Measurements from ENCODE around the gene TCERG1L.
"Not testable (repeated sequence)": the region's sequence is repeated elsewhere in the genome, so short reads cannot be mapped to it uniquely, and the experiment has no call there.

TCERG1L gene

DNA sequence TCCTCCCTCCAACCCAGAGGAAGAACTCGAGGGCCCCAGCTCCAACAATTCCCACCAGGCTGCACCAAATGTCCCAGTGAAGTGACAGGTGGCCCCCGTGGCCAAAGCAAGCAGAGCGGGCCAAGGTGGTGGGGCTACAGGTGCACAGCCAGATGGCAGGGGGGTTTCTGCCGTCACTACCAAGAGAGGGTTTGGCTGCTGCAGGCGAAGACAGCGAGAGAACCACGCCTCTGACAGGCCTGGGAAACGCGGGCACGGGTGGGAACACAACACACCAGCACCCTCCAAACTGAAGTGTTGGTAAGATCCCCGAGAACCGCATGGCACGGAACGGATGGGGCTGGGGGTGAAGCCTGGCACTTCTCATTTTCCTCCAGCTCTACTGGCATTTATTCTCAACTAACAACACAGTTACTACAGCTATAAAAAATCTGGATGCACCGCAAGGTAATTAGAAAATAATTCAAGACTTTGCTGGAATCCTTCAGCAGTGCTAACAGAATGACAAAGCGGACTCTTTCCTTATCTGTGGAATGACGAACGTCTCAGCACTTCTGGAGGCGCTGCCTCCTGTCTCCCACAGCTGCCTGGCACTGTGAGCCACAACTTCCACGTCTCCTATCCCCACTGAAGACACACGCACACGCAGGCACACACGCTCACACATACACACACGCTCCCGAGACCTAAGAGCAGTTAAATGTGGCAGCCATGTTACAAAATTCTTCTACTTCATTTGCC lies 167.9 kb downstream of the TCERG1L start:
- DNase-seq (ENCODE audit: low spot score): no peak

GRCh38 chr10:131142517-131143380 lies 168.8 kb downstream of the TCERG1L start:
- no peak for DNase-seq (ENCODE audit: low spot score)

GRCh38 chr10:131141645-131142516 lies 169.6 kb downstream of the TCERG1L start:
- DNase-seq (ENCODE audit: low spot score): no peak

DNA sequence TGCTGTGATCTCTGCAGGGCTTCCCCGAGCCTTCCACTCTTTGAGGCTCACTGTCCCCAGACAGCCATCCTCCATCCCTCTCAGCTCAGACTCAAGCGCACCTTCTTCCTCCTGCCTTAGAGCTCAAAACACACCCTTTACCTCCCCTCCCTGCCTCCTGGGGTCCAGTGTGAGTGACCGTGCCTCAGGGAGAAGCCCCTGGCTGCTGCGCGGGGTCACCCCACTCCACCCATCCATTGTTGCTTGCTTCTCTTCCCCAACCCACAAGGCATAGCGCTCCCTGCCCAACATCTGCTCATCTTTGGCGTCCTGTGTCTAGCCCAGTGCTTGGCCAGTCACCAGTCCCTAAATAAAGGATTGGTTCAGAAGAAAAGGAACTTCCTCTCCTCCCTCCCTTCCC lies 170.3 kb downstream of the TCERG1L start:
- no peak for DNase-seq (ENCODE audit: low spot score)

DNA sequence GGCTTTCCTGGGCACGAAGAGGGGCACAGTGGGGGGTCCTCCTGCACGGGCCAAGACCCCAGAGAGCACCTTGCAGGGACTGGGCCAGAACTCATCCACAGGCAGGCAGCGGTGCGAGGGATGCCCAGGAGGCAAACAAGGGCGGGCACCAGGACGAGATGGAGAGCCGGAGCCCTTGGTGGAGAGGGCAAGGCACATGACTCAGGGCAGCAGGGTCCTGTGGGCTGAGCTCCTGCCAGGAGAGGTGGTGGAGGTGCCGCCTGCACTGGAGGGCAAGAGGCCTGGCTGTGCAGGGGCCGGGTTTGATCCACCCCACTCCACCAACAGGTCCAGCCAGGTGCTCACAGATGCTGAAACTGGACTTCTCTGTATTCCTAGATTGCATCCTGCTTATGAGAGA lies 170.9 kb downstream of the TCERG1L start:
- DNase-seq (ENCODE audit: low spot score): no peak

GRCh38 chr10:131137223-131137622 lies 174.3 kb downstream of the TCERG1L start:
- no peak for DNase-seq (ENCODE audit: low spot score)

GRCh38 chr10:131136336-131136735 lies 175.2 kb downstream of the TCERG1L start:
- not testable (repeated sequence) for DNase-seq (ENCODE audit: low spot score)

- DNase-seq (ENCODE audit: low spot score): no peak
These were observed 175.8 kb downstream of the TCERG1L start for GRCh38 chr10:131135716-131136115.

DNA sequence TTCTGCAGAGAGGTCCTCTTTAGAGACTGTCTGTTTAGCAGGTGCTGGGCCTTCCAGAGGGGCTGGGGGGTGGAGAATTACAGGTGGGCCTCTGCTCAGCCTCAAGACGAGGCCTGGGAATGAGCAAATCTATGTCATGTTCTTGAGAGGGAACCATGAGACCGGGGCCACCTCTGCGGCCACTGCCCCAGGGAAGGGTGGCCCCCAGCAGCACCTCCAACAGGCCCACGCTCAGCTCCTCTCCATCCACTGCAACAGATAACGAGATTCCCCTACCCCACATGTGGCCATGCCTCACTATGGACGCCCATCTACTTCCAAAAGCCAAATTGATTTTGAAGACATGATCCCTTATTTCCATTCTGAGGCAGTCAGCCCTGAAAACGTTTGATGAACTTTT lies 176.9 kb downstream of the TCERG1L start:
- DNase-seq (ENCODE audit: low spot score): no peak

- DNase-seq (ENCODE audit: low spot score): no peak
These were observed 177.4 kb downstream of the TCERG1L start for GRCh38 chr10:131134001-131134576.

DNA sequence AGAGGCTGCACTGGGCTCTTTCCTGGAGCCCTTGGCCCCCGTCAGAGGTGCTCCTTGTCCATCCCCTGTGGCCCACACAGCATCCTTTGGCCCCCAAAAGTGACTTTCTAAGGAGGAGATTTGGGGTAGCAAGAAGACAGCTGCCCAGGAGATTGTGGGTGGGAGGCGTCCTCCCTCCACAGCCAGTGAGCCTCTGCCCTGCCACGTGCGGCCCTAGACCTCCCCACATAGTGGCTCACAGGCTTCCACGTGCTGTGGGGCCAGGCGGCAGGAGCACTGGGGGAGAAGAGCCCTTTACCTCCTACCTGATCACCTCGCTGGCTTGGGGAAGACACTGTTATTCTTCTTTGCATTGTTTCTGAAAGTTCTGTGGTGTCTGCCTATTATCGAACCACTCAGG lies 178.8 kb downstream of the TCERG1L start:
- DNase-seq (ENCODE audit: low spot score): no peak

GRCh38 chr10:131131726-131132591 lies 179.6 kb downstream of the TCERG1L start:
- no peak for DNase-seq (ENCODE audit: low spot score)

DNA sequence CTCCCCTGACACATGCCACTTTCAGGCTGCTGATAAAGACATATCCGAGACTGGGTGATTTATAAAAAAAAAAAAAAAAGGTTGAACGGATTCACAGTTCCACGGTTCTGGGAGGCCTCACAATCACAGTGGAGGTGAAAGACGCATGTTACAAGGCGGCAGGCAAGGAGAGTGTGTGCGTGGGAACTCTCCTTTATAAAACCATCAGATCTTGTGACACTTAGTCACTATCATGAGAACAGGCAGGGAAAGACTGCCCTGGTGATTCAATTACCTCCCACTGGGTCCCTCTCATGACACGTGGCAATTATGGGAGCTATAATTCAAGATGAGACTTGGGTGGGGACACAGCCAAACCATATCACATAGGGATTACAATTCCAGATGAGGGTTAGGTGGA lies 181.5 kb downstream of the TCERG1L start:
- no peak for DNase-seq (ENCODE audit: low spot score)

GRCh38 chr10:131129544-131129943 lies 182.0 kb downstream of the TCERG1L start:
- DNase-seq (ENCODE audit: low spot score): no peak

DNA sequence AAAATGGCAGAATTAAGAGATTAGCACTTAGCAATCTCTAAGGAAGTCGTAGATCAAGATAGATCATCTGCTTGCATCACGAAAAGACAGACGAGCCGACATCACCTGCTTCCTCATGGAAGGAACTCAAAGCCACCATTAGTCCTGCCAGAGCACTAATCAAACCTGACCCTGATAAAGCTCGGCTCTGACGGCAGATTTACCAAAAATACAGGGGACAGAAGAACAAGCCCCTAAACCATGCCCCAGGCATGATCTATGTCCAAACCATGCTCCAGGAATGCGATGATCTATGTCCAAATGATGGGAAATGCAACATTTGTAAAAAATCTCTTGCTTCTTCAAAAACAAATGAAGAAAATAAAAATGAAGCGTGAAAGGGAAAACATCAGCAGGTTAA lies 182.8 kb downstream of the TCERG1L start:
- DNase-seq (ENCODE audit: low spot score): no peak

- no peak for DNase-seq (ENCODE audit: low spot score)
These were observed 183.9 kb downstream of the TCERG1L start for GRCh38 chr10:131127610-131128009.

DNA sequence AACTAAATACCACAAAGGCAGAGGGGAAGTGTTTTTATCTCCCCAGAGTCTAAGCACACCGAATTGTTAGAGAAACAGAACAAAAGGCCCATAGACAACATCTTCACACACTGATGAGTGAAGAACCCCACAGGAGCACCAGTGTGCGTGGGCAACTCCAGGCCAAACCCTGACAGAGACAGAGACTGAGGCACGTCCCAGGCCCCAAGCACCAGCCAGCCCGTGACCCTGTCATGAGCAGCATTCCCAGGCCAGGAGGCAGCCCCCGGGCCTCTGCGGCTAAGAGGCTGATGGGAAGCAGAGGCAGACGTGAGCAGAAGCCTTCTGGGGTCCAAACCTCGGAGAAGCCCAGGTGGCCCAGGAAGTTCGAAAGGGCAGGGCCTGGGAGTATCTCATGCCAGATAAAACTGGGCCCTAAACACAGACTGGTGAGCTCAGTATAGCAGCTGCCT lies 184.4 kb downstream of the TCERG1L start:
- DNase-seq (ENCODE audit: low spot score): no peak

DNA sequence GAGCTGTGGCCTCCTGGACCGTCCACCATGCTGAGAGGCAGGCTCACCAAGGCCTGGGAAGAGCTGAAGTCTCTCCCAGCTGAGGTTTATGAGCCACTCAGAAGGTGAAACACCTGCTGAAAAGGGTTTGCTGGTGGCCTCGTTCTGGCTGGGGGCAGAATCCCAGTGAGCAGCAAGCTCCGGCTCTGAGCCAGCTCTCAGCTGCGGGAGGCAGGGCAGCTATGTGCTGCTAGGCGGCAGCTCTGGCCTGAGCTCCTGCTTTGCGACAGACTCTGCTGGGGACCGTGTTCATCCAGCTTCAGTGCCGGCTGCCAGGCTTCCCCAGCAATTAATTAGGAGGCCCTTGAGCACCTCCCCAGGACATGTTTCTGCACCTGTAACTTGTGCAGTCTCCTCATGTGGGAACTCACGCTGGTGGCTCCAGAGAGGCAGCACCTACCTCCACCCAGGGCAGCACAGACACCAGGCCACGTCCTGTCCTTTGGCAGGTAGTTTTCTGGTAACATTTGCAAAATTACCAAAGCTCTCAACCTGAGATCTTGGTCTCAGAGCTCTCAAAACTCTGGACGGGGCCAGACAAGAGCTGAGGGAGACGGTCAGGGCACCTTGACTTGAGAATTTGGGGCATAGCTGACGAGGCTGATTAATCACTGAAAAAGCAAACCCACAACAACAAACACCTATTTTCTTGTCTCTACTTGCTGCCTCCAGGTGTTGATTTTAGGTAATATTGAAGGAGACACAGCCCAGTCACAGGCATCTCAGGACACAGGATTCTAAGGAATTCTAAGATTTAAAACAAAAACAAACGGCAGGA lies 185.0 kb downstream of the TCERG1L start:
- DNase-seq (ENCODE audit: low spot score): no peak

GRCh38 chr10:131125511-131126225 lies 185.9 kb downstream of the TCERG1L start:
- no peak for DNase-seq (ENCODE audit: low spot score)
